ENCODE measurements around the gene GPR42. TPM values are rescaled to one million over a fixed set of nuclear protein-coding genes. Genes with fewer than 3 reads are reported as not detected.

The GPR42 gene
- total and polyA plus RNA-seq, 10 donors = 0.09 to 0.67 (median 0.63) TPM; not detected in 6

GRCh38 chr19:35347171-35347929, 23.5 kb upstream of the GPR42 start, which contains the start of gene FFAR1:
Gene FFAR1 (plus strand): TSS chr19:35347902. CDS start chr19:35351552, 3,650 bp downstream.
- 23 to 43% (median 26%) methylated on average over 18 of the region's 18 CpGs for WGBS, 5 donors
- DNase-seq = peak; percentile 81
- Histone ChIP-seq H3K27ac (peak within 1 kb of the TSS; percentile 21 to 93 (median 84)), H3K4me1 (peaks cover 24 to 89% (median 51%) of the 10 kb centered on the region in 6 donors), H3K9me3 (no peaks in the 10 kb centered on the region), H3K4me3 (peak within 1 kb of the TSS in 1 of 8 donors; percentile 39), H3K27me3 (replicated peaks in 1 of 7) (peaks cover 0 to 26% (median 0%) of the 10 kb centered on the region in 7 donors), H3K36me3 (peaks cover 0 to 36% (median 4%) of the 10 kb centered on the region in 6 donors)
- peak; percentile 12 to 72 (median 62) for TF ChIP-seq POLR2AphosphoS5 (IDR thresholded peaks at IDR 0.05)
- peak in 1 of 11 experiments; percentile 9 for TF ChIP-seq CTCF (IDR thresholded peaks at IDR 0.05 in 8 of 11, conservative IDR thresholded peaks at IDR 0.05 in 3 of 11)
- TF ChIP-seq POLR2A (IDR thresholded peaks at IDR 0.05) = peak in 1 of 3 donors; percentile 19
- intact Hi-C loops (cut with DNase I; ENCODE audit: low total_unique reads) = no loop called here

- no peaks in the 10 kb centered on the region for H3K9me3 ChIP-seq
- peaks cover 24 to 89% (median 57%) of the 10 kb centered on the region in 6 donors for H3K4me1 ChIP-seq
- intact Hi-C loops (cut with DNase I; ENCODE audit: low total_unique reads) = no loop called here
- H3K4me3 ChIP-seq = peak overlapping the region in 1 of 8 donors; percentile 39
- peaks cover 0 to 30% (median 4%) of the 10 kb centered on the region in 6 donors for H3K36me3 ChIP-seq
- peaks cover 0 to 28% (median 0%) of the 10 kb centered on the region in 7 donors for H3K27me3 ChIP-seq (replicated peaks in 1 of 7)
- TF ChIP-seq CTCF (IDR thresholded peaks at IDR 0.05 in 8 of 11, conservative IDR thresholded peaks at IDR 0.05 in 3 of 11) (no peak), POLR2A (IDR thresholded peaks at IDR 0.05) (no peak), POLR2AphosphoS5 (IDR thresholded peaks at IDR 0.05) (no peak)
- H3K27ac ChIP-seq = peak overlapping the region in 7 of 8 donors; percentile 68 to 93 (median 87)
- DNase-seq = no peak
- 50 to 71% (median 56%) methylated on average over 7 of the region's 7 CpGs for WGBS, 5 donors
Observed at GRCh38 chr19:35347930-35348298, 23.0 kb upstream of the GPR42 start.

- intact Hi-C loops (cut with DNase I; ENCODE audit: low total_unique reads) = no loop called here
- Histone ChIP-seq H3K27me3 (replicated peaks in 1 of 7) (peaks cover 0 to 28% (median 0%) of the 10 kb centered on the region in 7 donors), H3K4me3 (no peak overlapping the region), H3K4me1 (peaks cover 24 to 89% (median 62%) of the 10 kb centered on the region in 6 donors), H3K27ac (peak overlapping the region in 3 of 8 donors; percentile 87 to 93 (median 88)), H3K36me3 (peaks cover 0 to 20% (median 0%) of the 10 kb centered on the region in 6 donors), H3K9me3 (no peaks in the 10 kb centered on the region)
- 74 to 84% (median 83%) methylated on average over 18 of the region's 18 CpGs for WGBS, 5 donors
- TF ChIP-seq CTCF (IDR thresholded peaks at IDR 0.05 in 8 of 11, conservative IDR thresholded peaks at IDR 0.05 in 3 of 11) (no peak), POLR2A (IDR thresholded peaks at IDR 0.05) (no peak), POLR2AphosphoS5 (IDR thresholded peaks at IDR 0.05) (peak; percentile 59 to 73 (median 62))
- peak; percentile 75 for DNase-seq
Observed at GRCh38 chr19:35348911-35349611, 21.8 kb upstream of the GPR42 start.

All from spleen (tissue), 11 donors.